HFFc6 (cell line): ENCODE data around the gene RAB11FIP4. TPM values are rescaled to one million over a fixed set of nuclear protein-coding genes. Genes with fewer than 3 reads are reported as not detected.

Source experiments
- DNase-seq: peaks from one replicate; pipeline ENCODE4 v3.0.0-alpha.2; 2018
- H3K27ac Mint-ChIP-seq: 2 replicates; pipeline ENCODE4 v1.8.0; 2020; ENCODE audit warnings: mild to moderate bottlenecking, mixed read lengths
- H3K27me3 Mint-ChIP-seq: 2 replicates; pipeline ENCODE4 v1.8.0; 2021; ENCODE audit warnings: mild to moderate bottlenecking, moderate library complexity, mixed read lengths; ENCODE audit not compliant: insufficient read depth
- H3K36me3 Mint-ChIP-seq: 2 replicates; pipeline ENCODE4 v1.8.0; 2021; ENCODE audit warnings: low read depth, mixed read lengths
- H3K4me1 Mint-ChIP-seq: 2 replicates; pipeline ENCODE4 v1.8.0; 2020; ENCODE audit warnings: low read depth, mixed read lengths
- H3K4me3 Mint-ChIP-seq: 2 replicates; pipeline ENCODE4 v1.8.0; 2020; ENCODE audit warnings: mild to moderate bottlenecking, moderate library complexity, mixed read lengths
- H3K9me3 Mint-ChIP-seq: 2 replicates; pipeline ENCODE4 v1.8.0; 2020; ENCODE audit warnings: mild to moderate bottlenecking, mixed read lengths
- CTCF ChIP-seq: fragments of 200-600 bp; sonication (generic); IDR thresholded peaks from 2 replicates; pipeline ENCODE4 v1.5.0; 2021; ENCODE audit warnings: antibody characterized with exemption, mild to moderate bottlenecking
- total RNA-seq, 6 experiments: library from RNA; stranded (reverse); fragmentation: NEBNext Ultra II Directional; extraction: Animal tissue kit (Norgen Biotek cat#: 25700); gene quantifications; 2 replicates in 1 of 6; 3 replicates in 5 of 6; pipeline ENCODE4 v1.2.3, GENCODE V29; 2021

The RAB11FIP4 gene
- total RNA-seq, 6 experiments from 2014 or later, result 0.02 to 0.38 (median 0.09) TPM

- DNase-seq, result no peak
- Mint-ChIP-seq H3K36me3 (no peaks in the 10 kb centered on the region), H3K27ac (no peak overlapping the region), H3K27me3 (peaks cover 31% of the 10 kb centered on the region), H3K4me1 (no peaks in the 10 kb centered on the region), H3K9me3 (no peaks in the 10 kb centered on the region), H3K4me3 (no peak overlapping the region)
- TF ChIP-seq CTCF, result no peak
These were observed 90.3 kb downstream of the RAB11FIP4 start for GRCh38 chr17:31481783-31482081.

GRCh38 chr17:31484821-31485220, 93.3 kb downstream of the RAB11FIP4 start:
- Mint-ChIP-seq H3K4me3 (no peak overlapping the region), H3K27me3 (peaks cover 33% of the 10 kb centered on the region), H3K4me1 (peaks cover 8% of the 10 kb centered on the region; the same call in 1 of the 2 replicates), H3K36me3 (no peaks in the 10 kb centered on the region), H3K27ac (no peak overlapping the region), H3K9me3 (no peaks in the 10 kb centered on the region)
- no peak for DNase-seq
- no peak for TF ChIP-seq CTCF

- Mint-ChIP-seq H3K9me3 (no peaks in the 10 kb centered on the region), H3K27ac (no peak overlapping the region), H3K36me3 (no peaks in the 10 kb centered on the region), H3K4me1 (peaks cover 8% of the 10 kb centered on the region; the same call in 1 of the 2 replicates), H3K4me3 (peak overlapping the region; percentile 39), H3K27me3 (peaks cover 38% of the 10 kb centered on the region)
- no peak for DNase-seq
- TF ChIP-seq CTCF, result no peak
These were observed 95.0 kb downstream of the RAB11FIP4 start for GRCh38 chr17:31486351-31487062.

- Mint-ChIP-seq H3K4me3 (peak overlapping the region; percentile 39), H3K27me3 (peaks cover 44% of the 10 kb centered on the region), H3K9me3 (no peaks in the 10 kb centered on the region), H3K4me1 (peaks cover 8% of the 10 kb centered on the region; the same call in 1 of the 2 replicates), H3K36me3 (no peaks in the 10 kb centered on the region), H3K27ac (no peak overlapping the region)
- no peak for DNase-seq
- no peak for TF ChIP-seq CTCF
These were observed 95.7 kb downstream of the RAB11FIP4 start for GRCh38 chr17:31487063-31487647.

DNA sequence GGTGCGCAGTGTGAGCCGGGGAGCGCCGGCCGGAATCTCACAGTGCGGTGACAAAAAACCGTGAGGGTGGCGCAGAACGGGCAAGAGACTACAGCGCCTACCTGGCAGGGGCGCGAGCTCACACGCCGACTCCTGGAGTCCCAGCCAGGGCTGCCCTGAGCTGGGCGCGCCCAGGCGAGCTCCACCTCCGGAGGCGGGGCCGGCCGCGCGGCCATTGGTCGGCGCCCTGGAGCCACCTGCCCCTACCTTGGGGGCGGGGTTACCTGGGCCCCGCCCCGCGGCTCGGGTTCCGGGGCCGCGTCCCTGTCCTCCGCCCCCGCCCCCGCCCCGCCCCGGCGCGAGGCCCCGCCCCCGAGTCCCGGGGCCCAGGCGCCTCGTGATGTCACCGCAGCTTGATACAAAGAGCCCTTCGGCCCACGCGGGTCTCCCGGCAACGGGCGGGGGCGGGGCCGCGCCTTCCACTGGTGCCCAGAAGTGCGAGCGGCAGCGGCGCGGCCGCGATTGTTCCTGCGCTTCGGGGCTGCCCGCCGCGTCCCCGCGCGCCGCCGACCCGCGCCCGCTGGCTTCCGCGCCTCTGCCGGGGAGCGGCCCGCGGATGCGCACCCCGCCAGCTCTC, 96.3 kb downstream of the RAB11FIP4 start:
- no peak for DNase-seq
- TF ChIP-seq CTCF, result no peak
- H3K27me3 Mint-ChIP-seq, result peaks cover 49% of the 10 kb centered on the region
- H3K9me3 Mint-ChIP-seq, result no peaks in the 10 kb centered on the region
- H3K4me1 Mint-ChIP-seq, result peaks cover 8% of the 10 kb centered on the region; the same call in 1 of the 2 replicates
- peak overlapping the region; percentile 39; the same call in 1 of the 2 replicates for H3K4me3 Mint-ChIP-seq
- H3K27ac Mint-ChIP-seq, result no peak overlapping the region
- no peaks in the 10 kb centered on the region for H3K36me3 Mint-ChIP-seq
